Osteoblast (primary cell): ENCODE results near the gene KCNH3. TPM values are rescaled to one million over a fixed set of nuclear protein-coding genes. Genes with fewer than 3 reads are reported as not detected.

ENCODE experiments used
- DNase-seq: peaks from one replicate; pipeline ENCODE4 v3.0.0; 2011; ENCODE audit warnings: low spot score, mixed read lengths; ENCODE audit not compliant: insufficient read length; ENCODE audit errors: missing footprints
- H2AFZ ChIP-seq: 2 replicates; pipeline ENCODE4 v1.6.0; 2011; ENCODE audit warnings: mild to moderate bottlenecking, low read length
- H3K27ac ChIP-seq: 2 replicates; pipeline ENCODE4 v1.5.1; 2011; ENCODE audit warnings: mild to moderate bottlenecking, low read depth, low read length, moderate library complexity
- H3K27me3 ChIP-seq: 2 replicates; pipeline ENCODE4 v1.6.0; 2012; ENCODE audit warnings: mild to moderate bottlenecking, control low read depth, inconsistent platforms, low read length, moderate library complexity; ENCODE audit not compliant: insufficient read depth
- H3K36me3 ChIP-seq: 2 replicates; pipeline ENCODE4 v1.5.1; 2011; ENCODE audit warnings: mild to moderate bottlenecking, low read length, control low read depth, moderate library complexity; ENCODE audit not compliant: insufficient read depth
- H3K4me1 ChIP-seq: 2 replicates; pipeline ENCODE4 v1.5.1; 2011; ENCODE audit warnings: mild to moderate bottlenecking, low read length, control low read depth, moderate library complexity; ENCODE audit not compliant: insufficient read depth
- H3K4me2 ChIP-seq: 2 replicates; pipeline ENCODE4 v1.6.0; 2011; ENCODE audit warnings: mild to moderate bottlenecking, low read length; ENCODE audit not compliant: insufficient read depth
- H3K4me3 ChIP-seq: fragments of 200-600 bp; sonication (generic); 3 replicates; pipeline ENCODE4 v1.5.1; 2012; ENCODE audit warnings: mild to moderate bottlenecking, low read length, inconsistent platforms; ENCODE audit not compliant: insufficient read depth
- H3K79me2 ChIP-seq: 2 replicates; pipeline ENCODE4 v1.6.0; 2012; ENCODE audit warnings: mild to moderate bottlenecking, low read length, control low read depth, inconsistent platforms; ENCODE audit not compliant: insufficient read depth
- H3K9me3 ChIP-seq: 2 replicates; pipeline ENCODE4 v1.5.1; 2011; ENCODE audit warnings: low read depth, low read length, control low read depth
- H4K20me1 ChIP-seq: 2 replicates; pipeline ENCODE4 v1.6.0; 2012; ENCODE audit warnings: mild to moderate bottlenecking, low read length, control low read depth; ENCODE audit not compliant: insufficient read depth
- CTCF ChIP-seq: IDR thresholded peaks from 2 replicates; pipeline ENCODE4 v1.5.1; 2011; ENCODE audit warnings: mild to moderate bottlenecking, low read depth, low read length, moderate library complexity; ENCODE audit errors: extremely low read depth
- total RNA-seq: library from RNA; depleted of rRNA; stranded (reverse); fragments of >200 nt; gene quantifications from 2 replicates; pipeline ENCODE4 v1.2.3, GENCODE V29; 2012

Gene KCNH3
- total RNA-seq, 1 donor: not detected

GRCh38 chr12:49559011-49559675 lies 20.3 kb downstream of the KCNH3 start:
- Histone ChIP-seq H3K9me3 (no peaks in the 10 kb centered on the region), H3K4me2 (no peak overlapping the region), H3K36me3 (peaks cover 55% of the 10 kb centered on the region), H3K27me3 (no peaks in the 10 kb centered on the region), H2AFZ (no peak overlapping the region), H4K20me1 (no peaks in the 10 kb centered on the region), H3K27ac (no peak overlapping the region), H3K4me3 (no peak overlapping the region), H3K4me1 (no peaks in the 10 kb centered on the region), H3K79me2 (no peaks in the 10 kb centered on the region)
- DNase-seq: peak; percentile 45
- no peak for TF ChIP-seq CTCF

GRCh38 chr12:49560695-49561094 lies 21.9 kb downstream of the KCNH3 start:
- H2AFZ ChIP-seq: no peak overlapping the region
- H3K9me3 ChIP-seq: no peaks in the 10 kb centered on the region
- no peaks in the 10 kb centered on the region for H4K20me1 ChIP-seq
- H3K36me3 ChIP-seq: peaks cover 62% of the 10 kb centered on the region
- peaks cover 2% of the 10 kb centered on the region for H3K79me2 ChIP-seq
- no peaks in the 10 kb centered on the region for H3K27me3 ChIP-seq
- H3K4me3 ChIP-seq: no peak overlapping the region
- no peaks in the 10 kb centered on the region for H3K4me1 ChIP-seq
- TF ChIP-seq CTCF: no peak
- DNase-seq: peak; percentile 35
- H3K4me2 ChIP-seq: no peak overlapping the region
- H3K27ac ChIP-seq: no peak overlapping the region

- Histone ChIP-seq H2AFZ (no peak overlapping the region), H3K4me1 (peaks cover 6% of the 10 kb centered on the region), H4K20me1 (no peaks in the 10 kb centered on the region), H3K4me3 (no peak overlapping the region), H3K79me2 (peaks cover 18% of the 10 kb centered on the region), H3K36me3 (peaks cover 62% of the 10 kb centered on the region), H3K27me3 (no peaks in the 10 kb centered on the region), H3K4me2 (no peak overlapping the region), H3K9me3 (no peaks in the 10 kb centered on the region), H3K27ac (no peak overlapping the region)
- TF ChIP-seq CTCF: no peak
- DNase-seq: no peak
Measured at GRCh38 chr12:49562233-49562632, 23.4 kb downstream of the KCNH3 start.

- H2AFZ ChIP-seq: no peak overlapping the region
- H3K27ac ChIP-seq: no peak overlapping the region
- TF ChIP-seq CTCF: no peak
- peaks cover 24% of the 10 kb centered on the region for H3K79me2 ChIP-seq
- H3K4me2 ChIP-seq: no peak overlapping the region
- no peak overlapping the region for H3K4me3 ChIP-seq
- DNase-seq: peak; percentile 42
- H3K4me1 ChIP-seq: peaks cover 8% of the 10 kb centered on the region
- H3K9me3 ChIP-seq: no peaks in the 10 kb centered on the region
- H3K36me3 ChIP-seq: peaks cover 62% of the 10 kb centered on the region
- H4K20me1 ChIP-seq: no peaks in the 10 kb centered on the region
- no peaks in the 10 kb centered on the region for H3K27me3 ChIP-seq
Measured at GRCh38 chr12:49562831-49563230, 24.0 kb downstream of the KCNH3 start.
